22Rv1 (cell line): ENCODE results near the gene MYLK.
"Not testable (repeated sequence)": the region's sequence is repeated elsewhere in the genome, so short reads cannot be mapped to it uniquely, and the experiment has no call there.

Experiments used
- H3K27ac ChIP-seq: fragments of 450-650 bp; 2 replicates; pipeline ENCODE4 v1.5.1; 2017
- CTCF ChIP-seq: fragments of 450-650 bp; IDR thresholded peaks from 2 replicates; pipeline ENCODE4 v1.5.1; 2017; ENCODE audit warnings: mild to moderate bottlenecking
- ZFX ChIP-seq: fragments of 450-650 bp; IDR thresholded peaks from 2 replicates; pipeline ENCODE4 v1.6.1; 2017; ENCODE audit warnings: antibody characterized with exemption, borderline replicate concordance

Gene MYLK

GRCh38 chr3:123711356-123711755, 172.8 kb downstream of the MYLK start:
- TF ChIP-seq ZFX, result no peak
- no peak for TF ChIP-seq CTCF
- no peak overlapping the region for H3K27ac ChIP-seq

GRCh38 chr3:123708531-123708930, 175.6 kb downstream of the MYLK start:
- H3K27ac ChIP-seq, result no peak overlapping the region
- TF ChIP-seq CTCF (no peak), ZFX (no peak)

- H3K27ac ChIP-seq, result not testable (repeated sequence)
Measured at GRCh38 chr3:123707641-123708040, 176.5 kb downstream of the MYLK start.

- TF ChIP-seq ZFX, result no peak
- no peak for TF ChIP-seq CTCF
- H3K27ac ChIP-seq, result no peak overlapping the region
Measured at GRCh38 chr3:123706871-123707270, 177.3 kb downstream of the MYLK start.

GRCh38 chr3:123705488-123706285, 178.4 kb downstream of the MYLK start:
- no peak overlapping the region for H3K27ac ChIP-seq
- TF ChIP-seq ZFX (no peak), CTCF (no peak)

GRCh38 chr3:123703663-123704062, 180.5 kb downstream of the MYLK start:
- not testable (repeated sequence) for H3K27ac ChIP-seq

GRCh38 chr3:123702720-123703119, 181.4 kb downstream of the MYLK start:
- no peak for TF ChIP-seq ZFX
- H3K27ac ChIP-seq, result no peak overlapping the region

- not testable (repeated sequence) for H3K27ac ChIP-seq
Measured at GRCh38 chr3:123702057-123702456, 182.1 kb downstream of the MYLK start.

More at GRCh38 chr3:123702057-123702456, 182.1 kb downstream of the MYLK start:
- peak; percentile 60 for TF ChIP-seq CTCF
